Measurements from ENCODE around the gene FBXW10B.

Gene FBXW10B

DNA sequence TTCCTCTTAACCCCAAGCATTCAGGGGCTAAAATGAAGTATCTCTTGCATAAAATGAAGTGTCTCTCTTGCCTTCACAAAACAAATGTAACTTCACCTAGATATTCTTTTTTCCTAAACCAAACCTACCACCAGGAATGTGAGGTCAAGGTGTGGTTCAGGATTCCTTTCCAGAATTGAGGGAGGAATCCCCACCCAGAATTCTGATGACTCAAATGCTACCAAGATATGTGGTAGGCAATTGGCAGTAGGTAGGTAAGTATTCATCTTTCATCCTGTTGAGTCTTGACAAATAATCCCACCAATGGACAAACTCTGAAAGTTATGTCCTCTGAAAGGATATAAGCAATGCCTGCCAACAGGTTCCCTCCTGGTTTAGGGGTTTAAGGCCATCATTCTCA lies 38.4 kb upstream of the FBXW10B start:
- TF ChIP-seq, protein P1, sequence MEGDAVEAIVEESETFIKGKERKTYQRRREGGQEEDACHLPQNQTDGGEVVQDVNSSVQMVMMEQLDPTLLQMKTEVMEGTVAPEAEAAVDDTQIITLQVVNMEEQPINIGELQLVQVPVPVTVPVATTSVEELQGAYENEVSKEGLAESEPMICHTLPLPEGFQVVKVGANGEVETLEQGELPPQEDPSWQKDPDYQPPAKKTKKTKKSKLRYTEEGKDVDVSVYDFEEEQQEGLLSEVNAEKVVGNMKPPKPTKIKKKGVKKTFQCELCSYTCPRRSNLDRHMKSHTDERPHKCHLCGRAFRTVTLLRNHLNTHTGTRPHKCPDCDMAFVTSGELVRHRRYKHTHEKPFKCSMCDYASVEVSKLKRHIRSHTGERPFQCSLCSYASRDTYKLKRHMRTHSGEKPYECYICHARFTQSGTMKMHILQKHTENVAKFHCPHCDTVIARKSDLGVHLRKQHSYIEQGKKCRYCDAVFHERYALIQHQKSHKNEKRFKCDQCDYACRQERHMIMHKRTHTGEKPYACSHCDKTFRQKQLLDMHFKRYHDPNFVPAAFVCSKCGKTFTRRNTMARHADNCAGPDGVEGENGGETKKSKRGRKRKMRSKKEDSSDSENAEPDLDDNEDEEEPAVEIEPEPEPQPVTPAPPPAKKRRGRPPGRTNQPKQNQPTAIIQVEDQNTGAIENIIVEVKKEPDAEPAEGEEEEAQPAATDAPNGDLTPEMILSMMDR (IDR thresholded peaks at IDR 0.05) = no peak

DNA sequence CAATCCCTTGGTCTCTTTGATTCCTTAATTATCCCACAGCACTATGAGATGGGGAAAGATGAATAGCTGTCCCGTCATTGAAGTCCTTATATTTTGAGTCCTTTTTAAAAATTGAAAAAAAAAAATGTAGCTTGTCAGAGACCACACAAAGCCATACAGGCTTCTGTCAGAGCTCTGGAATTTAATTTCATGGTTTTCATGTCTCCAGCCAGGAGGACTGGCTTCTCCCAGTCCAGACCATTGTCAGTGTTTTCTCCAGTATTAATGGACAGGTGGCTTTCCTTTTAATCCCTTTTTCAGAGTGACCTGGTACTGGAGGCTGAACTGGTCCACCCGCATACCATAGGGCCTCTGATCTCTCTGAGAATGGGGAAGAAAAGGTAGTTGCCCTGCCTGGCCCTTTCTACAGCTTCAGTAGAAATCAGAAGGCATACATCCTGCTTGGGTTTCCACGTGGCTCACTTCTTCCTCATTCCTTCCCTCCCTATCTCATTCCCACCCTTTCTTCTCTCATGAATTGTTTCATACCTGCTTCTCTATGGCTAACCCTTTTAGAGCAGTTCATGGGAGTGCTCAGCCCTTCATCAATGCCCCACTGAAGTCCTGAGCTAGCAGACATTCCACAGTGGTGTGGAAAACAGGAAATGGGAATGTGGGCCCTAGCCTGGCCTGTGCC lies 35.5 kb upstream of the FBXW10B start:
- TF ChIP-seq, protein P1 (IDR thresholded peaks at IDR 0.05) = no peak

DNA sequence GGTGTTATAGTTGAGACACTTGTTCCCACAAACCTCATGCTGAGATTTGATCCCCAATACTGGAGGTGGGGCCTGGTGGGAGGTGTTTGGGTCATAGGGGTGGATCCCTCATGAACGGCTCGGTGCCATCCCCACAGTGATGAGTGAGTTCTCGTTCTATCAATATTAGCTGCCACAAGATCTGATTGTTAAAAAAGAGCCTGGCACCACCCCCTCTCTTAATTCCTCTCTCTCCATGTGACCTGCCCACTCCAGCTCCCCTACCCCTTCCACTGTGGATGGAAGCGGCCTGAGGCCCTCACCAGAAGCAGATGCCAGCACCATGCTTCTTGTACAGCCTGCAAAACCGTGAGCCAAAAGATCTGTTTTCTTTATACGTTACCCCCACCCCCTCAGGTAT lies 33.5 kb upstream of the FBXW10B start:
- TF ChIP-seq, protein P1 (IDR thresholded peaks at IDR 0.05) = no peak

DNA sequence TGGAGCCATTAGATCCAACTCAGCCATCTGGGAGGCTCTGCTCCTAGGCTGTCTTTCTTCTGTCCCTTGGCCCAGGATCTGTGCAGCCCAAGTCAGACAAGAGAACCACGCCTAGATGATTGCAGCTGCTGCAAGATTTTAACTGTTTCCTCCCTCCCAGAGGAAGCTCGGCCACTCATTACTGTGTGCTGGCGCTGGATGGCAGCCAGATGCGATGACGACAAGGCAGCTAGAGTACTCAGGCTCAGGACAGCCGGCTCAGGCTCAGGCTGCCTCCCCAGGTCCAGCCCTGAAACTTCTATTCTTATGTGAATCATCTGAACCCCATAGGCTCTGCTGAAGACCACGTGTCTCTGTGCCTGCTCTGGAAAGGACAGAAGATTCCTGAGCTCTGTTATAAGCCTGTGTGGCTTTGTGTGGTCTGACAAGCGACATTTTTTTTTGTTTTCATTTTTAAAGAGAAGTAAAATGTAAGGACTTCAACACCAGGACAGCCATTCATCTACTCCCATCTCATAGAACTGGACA lies 32.1 kb upstream of the FBXW10B start:
- TF ChIP-seq, protein P1 (IDR thresholded peaks at IDR 0.05) = no peak

DNA sequence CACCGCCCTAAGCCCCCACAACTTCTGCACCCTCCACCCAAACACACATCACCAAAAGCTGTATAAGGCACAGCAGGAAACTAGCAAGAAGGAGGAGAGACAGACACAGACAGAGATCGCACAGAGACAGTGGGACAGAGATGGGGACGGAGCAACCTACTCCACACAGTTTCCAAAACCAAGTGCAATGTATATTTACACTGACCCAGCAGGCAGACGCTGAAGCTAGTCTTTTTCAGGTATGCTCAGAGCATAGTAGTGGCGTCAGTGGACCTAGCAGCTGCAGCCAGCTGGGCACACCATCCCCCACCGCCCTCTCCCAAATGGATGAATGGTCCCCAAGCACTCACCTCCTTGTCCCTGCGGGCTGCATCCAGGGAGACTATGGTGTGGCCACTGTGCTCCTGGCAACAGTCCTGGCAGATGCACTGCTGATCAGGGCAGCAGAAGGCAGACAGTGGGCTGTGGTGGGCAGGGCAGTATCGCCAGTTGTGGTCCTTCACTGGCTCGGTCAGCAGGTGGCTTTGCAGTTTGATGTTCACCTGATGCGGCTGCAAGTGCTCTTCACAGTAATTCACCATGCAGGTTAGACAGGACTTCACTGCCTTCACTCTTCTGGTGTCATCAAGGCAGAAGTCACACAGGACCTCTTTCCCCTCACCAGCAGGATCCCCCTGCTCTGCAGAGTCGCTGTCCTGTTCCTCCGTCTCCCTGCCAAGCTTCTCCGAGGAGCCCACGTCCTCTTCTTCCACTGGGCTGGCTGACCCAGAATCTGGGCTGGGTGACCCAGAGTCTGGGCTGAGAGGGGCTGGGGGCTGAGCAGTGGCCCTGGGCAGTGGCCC lies 31.5 kb upstream of the FBXW10B start:
- TF ChIP-seq, protein P1 (IDR thresholded peaks at IDR 0.05) = no peak

DNA sequence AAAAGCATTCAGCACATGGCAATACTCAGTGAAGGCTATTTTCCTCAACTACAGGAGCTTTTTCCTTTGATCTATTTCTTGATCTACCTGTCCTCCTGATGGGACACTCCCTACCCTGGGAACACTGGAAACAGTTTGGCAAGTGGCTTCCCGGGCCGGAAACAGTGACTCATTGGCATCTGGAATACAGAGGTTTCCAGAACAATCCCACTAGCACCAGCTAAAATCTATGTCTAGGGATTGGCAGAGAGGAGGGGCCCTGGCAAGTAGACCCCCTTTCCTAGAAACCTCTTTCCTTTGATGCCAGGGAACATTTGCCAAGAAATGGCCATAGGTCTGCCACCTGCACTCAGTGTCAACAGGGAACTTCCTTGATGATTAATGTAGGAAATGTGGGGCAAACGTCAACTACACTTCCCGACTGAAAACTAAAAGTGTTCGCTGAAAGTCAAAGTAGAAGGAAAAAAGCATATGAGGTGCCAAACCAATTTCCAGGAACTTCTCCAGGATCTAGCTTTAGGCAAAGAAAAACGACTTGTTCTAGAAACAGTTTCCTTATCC lies 30.4 kb upstream of the FBXW10B start:
- TF ChIP-seq, protein P1 (IDR thresholded peaks at IDR 0.05) = no peak

DNA sequence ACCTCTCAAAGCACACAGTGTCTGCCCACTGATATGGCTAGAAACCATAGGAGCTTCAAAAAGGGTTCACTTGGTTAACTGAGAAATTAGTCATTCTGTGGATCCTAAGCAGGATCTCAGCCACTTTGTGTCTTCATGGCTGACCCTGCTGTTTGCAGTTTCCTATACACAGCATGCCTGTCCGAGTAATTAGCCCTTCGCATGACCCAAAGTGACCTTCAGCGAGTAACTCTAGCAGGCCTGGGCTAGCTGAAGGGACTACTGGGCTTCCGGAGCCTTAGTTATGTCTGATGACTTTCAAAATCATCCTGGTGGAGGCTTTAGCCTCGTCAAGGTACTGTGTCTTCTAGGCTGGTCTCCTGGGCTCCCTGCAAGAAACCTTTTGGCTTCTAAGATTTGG lies 28.9 kb upstream of the FBXW10B start:
- TF ChIP-seq, protein P1 (IDR thresholded peaks at IDR 0.05) = no peak

Measured in LNCAP (cell line).